GM23338 (cell line): ENCODE results near the gene CCDC85B. TPM values are rescaled to one million over a fixed set of nuclear protein-coding genes. Genes with fewer than 3 reads are reported as not detected.

Experiments
- ATAC-seq: fragments of 200-7000 bp; cut with Tn5 transposase; 3 replicates; pipeline ENCODE4 v1.9.1; 2020
- DNase-seq: peaks from one replicate; pipeline ENCODE4 v3.0.0-alpha.2; 2015; ENCODE audit warnings: low spot score
- H2AFZ ChIP-seq: fragments of 200-600 bp; sonication (generic); 2 replicates; pipeline ENCODE4 v1.8.0; 2016; ENCODE audit warnings: antibody characterized with exemption, mild to moderate bottlenecking, moderate library complexity
- H3F3A ChIP-seq: fragments of 200-600 bp; sonication (generic); replicated peaks from 2 replicates; pipeline ENCODE4 v1.8.0; 2017; ENCODE audit warnings: antibody characterized with exemption, mixed run types, low read depth
- H3K27ac ChIP-seq: fragments of 200-600 bp; sonication (generic); 2 replicates; pipeline ENCODE4 v1.6.1; 2016; ENCODE audit warnings: low read depth
- H3K27me3 ChIP-seq: fragments of 200-600 bp; sonication (generic); 2 replicates; pipeline ENCODE4 v1.8.0; 2016; ENCODE audit warnings: mild to moderate bottlenecking, mixed run types, moderate library complexity; ENCODE audit not compliant: insufficient read depth
- H3K36me3 ChIP-seq: fragments of 200-600 bp; sonication (generic); 2 replicates; pipeline ENCODE4 v1.8.0; 2016; ENCODE audit warnings: mild to moderate bottlenecking; ENCODE audit not compliant: insufficient read depth
- H3K4me1 ChIP-seq: fragments of 200-600 bp; sonication (generic); 2 replicates; pipeline ENCODE4 v1.8.0; 2016; ENCODE audit warnings: mild to moderate bottlenecking, moderate library complexity; ENCODE audit not compliant: insufficient read depth
- H3K4me2 ChIP-seq: fragments of 200-600 bp; sonication (generic); 2 replicates; pipeline ENCODE4 v1.7.1; 2017; ENCODE audit warnings: mixed run types
- H3K4me3 ChIP-seq: fragments of 200-600 bp; sonication (generic); 2 replicates; pipeline ENCODE4 v1.6.1; 2016; ENCODE audit warnings: mixed run types
- H3K79me2 ChIP-seq: fragments of 200-600 bp; sonication (generic); replicated peaks from 2 replicates; pipeline ENCODE4 v1.8.0; 2017; ENCODE audit warnings: mild to moderate bottlenecking; ENCODE audit not compliant: insufficient read depth
- H3K9me2 ChIP-seq: fragments of 200-600 bp; sonication (generic); 2 replicates; pipeline ENCODE4 v1.8.0; 2017; ENCODE audit not compliant: insufficient read depth
- H4K20me1 ChIP-seq: fragments of 200-600 bp; sonication (generic); replicated peaks from 2 replicates; pipeline ENCODE4 v1.8.0; 2017; ENCODE audit warnings: mild to moderate bottlenecking; ENCODE audit not compliant: insufficient read depth
- H3K27ac Mint-ChIP-seq: 2 replicates; pipeline ENCODE4 v1.8.0; 2020; ENCODE audit warnings: inconsistent platforms, mild to moderate bottlenecking, moderate library complexity, mixed read lengths
- H3K27me3 Mint-ChIP-seq: 3 replicates; pipeline ENCODE4 v1.8.0; 2022; ENCODE audit warnings: low read depth, mild to moderate bottlenecking, moderate library complexity, mixed read lengths, inconsistent platforms; ENCODE audit not compliant: insufficient read depth, poor library complexity
- H3K36me3 Mint-ChIP-seq: 3 replicates; pipeline ENCODE4 v1.8.0; 2021; ENCODE audit warnings: low read depth, mild to moderate bottlenecking, inconsistent platforms, moderate library complexity, mixed read lengths
- H3K4me1 Mint-ChIP-seq: 3 replicates; pipeline ENCODE4 v1.8.0; 2020; ENCODE audit warnings: mild to moderate bottlenecking, inconsistent platforms, mixed read lengths
- H3K4me3 Mint-ChIP-seq: 3 replicates; pipeline ENCODE4 v1.8.0; 2021; ENCODE audit warnings: moderate library complexity, mild to moderate bottlenecking, inconsistent platforms, mixed read lengths
- H3K9me3 Mint-ChIP-seq: 3 replicates; pipeline ENCODE4 v1.8.0; 2020; ENCODE audit warnings: moderate library complexity, mild to moderate bottlenecking, inconsistent platforms, mixed read lengths
- CREB1 ChIP-seq: fragments of 250-450 bp; sonication (Bioruptor Pico); IDR thresholded peaks from 2 replicates; pipeline ENCODE4 v1.5.0; 2020; ENCODE audit warnings: low read depth, mild to moderate bottlenecking, moderate library complexity
- ETS1 ChIP-seq: IDR thresholded peaks from 2 replicates; pipeline ENCODE4 v1.6.1; 2016; ENCODE audit warnings: antibody characterized with exemption
- EZH2phosphoT487 ChIP-seq: fragments of 200-600 bp; sonication (generic); IDR thresholded peaks from one replicate; pipeline ENCODE4 v1.8.1; 2018; ENCODE audit warnings: antibody characterized with exemption; ENCODE audit not compliant: unreplicated experiment
- JUNB ChIP-seq: IDR thresholded peaks from one replicate; pipeline ENCODE4 v1.6.1; 2016; ENCODE audit warnings: antibody characterized with exemption; ENCODE audit not compliant: unreplicated experiment
- NANOG ChIP-seq: IDR thresholded peaks from 2 replicates; pipeline ENCODE4 v1.6.1; 2016; ENCODE audit warnings: antibody characterized with exemption, borderline replicate concordance
- POLR2AphosphoS5 ChIP-seq: IDR thresholded peaks from 2 replicates; pipeline ENCODE4 v1.6.1; 2016; ENCODE audit warnings: antibody characterized with exemption, low read depth
- REST ChIP-seq: IDR thresholded peaks from one replicate; pipeline ENCODE4 v1.6.1; 2018; ENCODE audit warnings: antibody characterized with exemption; ENCODE audit not compliant: unreplicated experiment
- STAT1 ChIP-seq: IDR thresholded peaks from one replicate; pipeline ENCODE4 v1.6.1; 2016; ENCODE audit warnings: antibody characterized with exemption; ENCODE audit not compliant: unreplicated experiment
- ZNF114 ChIP-seq: fragments of 250-450 bp; sonication (Bioruptor Pico); IDR thresholded peaks from 2 replicates; pipeline ENCODE4 v1.5.0; 2020; ENCODE audit warnings: mild to moderate bottlenecking, moderate library complexity
- ZNF331 ChIP-seq: fragments of 250-450 bp; sonication (Bioruptor Pico); IDR thresholded peaks from 2 replicates; pipeline ENCODE4 v1.5.0; 2020; ENCODE audit warnings: low read depth, mild to moderate bottlenecking, moderate library complexity
- ZNF462 ChIP-seq: fragments of 250-450 bp; sonication (Bioruptor Pico); IDR thresholded peaks from 2 replicates; pipeline ENCODE4 v1.5.0; 2020; ENCODE audit warnings: mild to moderate bottlenecking, moderate library complexity
- polyA plus RNA-seq: library from polyadenylated mRNA; unstranded; fragments of >200 nt; fragmentation: Nextera tagmentation; extraction: Ambion mirVana; gene quantifications from 2 replicates; pipeline ENCODE4 v1.2.1, GENCODE V29; 2016
- total RNA-seq: library from RNA; depleted of rRNA; stranded (reverse); fragments of >200 nt; shearing (Covaris generic); gene quantifications from 2 replicates; pipeline ENCODE4 v1.2.3, GENCODE V29; 2014
- TF ChIP-seq, protein P1 (sequence below), 2 experiments: fragments of 200-600 bp in 1 of 2; sonication (generic) in 1 of 2; conservative IDR thresholded peaks; 2 replicates each; pipeline versions ENCODE4 v1.5.1 to v1.6.1; 2016 to 2017; ENCODE audit warnings: antibody characterized with exemption in 2 of 2, low read depth in 2 of 2, mild to moderate bottlenecking in 2 of 2, moderate library complexity in 1 of 2

CCDC85B gene
- total and polyA plus RNA-seq, 2 experiments from 2014 or later: 54.5 to 66.3 TPM

DNA sequence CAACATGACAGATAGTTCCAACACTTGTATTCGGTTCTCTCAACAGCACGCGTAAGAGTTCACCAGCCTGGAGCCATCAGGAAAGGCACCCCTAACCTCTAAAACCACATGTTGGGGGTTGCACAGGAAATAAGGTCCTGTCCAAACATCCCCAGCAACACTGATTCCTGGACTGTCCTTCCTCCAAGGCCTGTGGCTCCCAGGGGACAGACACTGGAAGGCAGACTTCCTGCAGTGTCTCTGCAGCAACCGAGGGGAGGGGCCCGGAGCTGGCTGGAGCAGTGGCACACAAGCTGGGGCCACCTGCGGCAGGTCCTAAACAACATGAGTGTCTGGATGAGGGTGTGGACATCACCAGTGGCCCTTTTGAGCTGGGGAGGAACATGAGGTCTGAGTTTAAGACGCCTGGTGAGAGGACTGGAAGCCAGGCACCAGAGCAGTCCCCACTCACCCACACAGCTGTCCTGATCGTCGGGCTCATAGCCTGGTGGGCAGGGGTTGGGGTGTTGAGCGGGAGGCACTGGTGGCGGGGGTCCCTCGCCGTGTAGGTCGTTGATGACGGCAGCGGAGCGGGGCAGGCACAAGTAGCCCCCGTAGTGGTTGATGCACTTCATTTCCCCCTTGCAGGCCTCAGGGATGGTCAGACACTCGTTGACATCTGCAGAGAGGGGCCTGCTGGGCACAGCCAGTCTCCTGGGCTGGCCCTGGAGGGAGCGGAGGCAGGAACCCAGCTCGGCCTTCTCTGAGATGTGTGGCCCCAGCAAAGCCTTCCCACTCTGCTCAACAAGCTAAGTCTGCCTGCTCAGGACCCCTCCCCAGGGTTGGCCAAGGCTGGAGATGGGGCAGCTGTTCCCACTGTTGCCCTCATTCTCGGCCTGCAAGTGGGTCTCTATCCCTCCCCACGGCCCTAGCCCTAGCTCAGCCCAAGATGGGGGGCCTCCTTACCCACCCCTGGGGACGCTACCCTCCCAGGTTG is 19.5 kb upstream of the CCDC85B start:
- Histone ChIP-seq H3K79me2 (no peaks in the 10 kb centered on the region), H3F3A (peaks cover 9% of the 10 kb centered on the region; the same call in 1 of the 2 replicates), H3K36me3 (no peaks in the 10 kb centered on the region; the same call in 1 of the 2 replicates), H3K27me3 (peaks cover 29% of the 10 kb centered on the region), H3K4me3 (no peak overlapping the region), H3K9me2 (no peaks in the 10 kb centered on the region), H2AFZ (no peak overlapping the region), H4K20me1 (no peaks in the 10 kb centered on the region; the same call in 1 of the 2 replicates), H3K4me1 (no peaks in the 10 kb centered on the region; the same call in 1 of the 2 replicates), H3K4me2 (no peak overlapping the region), H3K27ac (no peak overlapping the region)
- peaks cover 40% of the 10 kb centered on the region for H3K27me3 Mint-ChIP-seq
- 0 out of 3 replicates have a peak overlapping the region, but pooled peaks have one; percentile 4 for H3K4me3 Mint-ChIP-seq
- H3K36me3 Mint-ChIP-seq: no peaks in the 10 kb centered on the region
- ATAC-seq (no peak), DNase-seq (no peak)
- TF ChIP-seq STAT1: no peak
- TF ChIP-seq EZH2phosphoT487: no peak
- TF ChIP-seq NANOG: no peak
- TF ChIP-seq ETS1: no peak
- no peak for TF ChIP-seq CREB1
- no peak for TF ChIP-seq ZNF462 (CRISPR knock-in tag)
- TF ChIP-seq, protein P1, sequence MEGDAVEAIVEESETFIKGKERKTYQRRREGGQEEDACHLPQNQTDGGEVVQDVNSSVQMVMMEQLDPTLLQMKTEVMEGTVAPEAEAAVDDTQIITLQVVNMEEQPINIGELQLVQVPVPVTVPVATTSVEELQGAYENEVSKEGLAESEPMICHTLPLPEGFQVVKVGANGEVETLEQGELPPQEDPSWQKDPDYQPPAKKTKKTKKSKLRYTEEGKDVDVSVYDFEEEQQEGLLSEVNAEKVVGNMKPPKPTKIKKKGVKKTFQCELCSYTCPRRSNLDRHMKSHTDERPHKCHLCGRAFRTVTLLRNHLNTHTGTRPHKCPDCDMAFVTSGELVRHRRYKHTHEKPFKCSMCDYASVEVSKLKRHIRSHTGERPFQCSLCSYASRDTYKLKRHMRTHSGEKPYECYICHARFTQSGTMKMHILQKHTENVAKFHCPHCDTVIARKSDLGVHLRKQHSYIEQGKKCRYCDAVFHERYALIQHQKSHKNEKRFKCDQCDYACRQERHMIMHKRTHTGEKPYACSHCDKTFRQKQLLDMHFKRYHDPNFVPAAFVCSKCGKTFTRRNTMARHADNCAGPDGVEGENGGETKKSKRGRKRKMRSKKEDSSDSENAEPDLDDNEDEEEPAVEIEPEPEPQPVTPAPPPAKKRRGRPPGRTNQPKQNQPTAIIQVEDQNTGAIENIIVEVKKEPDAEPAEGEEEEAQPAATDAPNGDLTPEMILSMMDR (conservative IDR thresholded peaks at IDR 0.05; ENCODE audit: low read depth in 2 of 2): no peak
- no peak for TF ChIP-seq POLR2AphosphoS5
- no peak for TF ChIP-seq JUNB
- TF ChIP-seq ZNF331 (CRISPR knock-in tag): no peak
- no peak for TF ChIP-seq REST
- no peak for TF ChIP-seq ZNF114 (CRISPR knock-in tag)
- H3K4me1 Mint-ChIP-seq: peaks cover 8% of the 10 kb centered on the region
- H3K27ac Mint-ChIP-seq: no peak overlapping the region
- no peaks in the 10 kb centered on the region; the same call in 2 of the 3 replicates for H3K9me3 Mint-ChIP-seq
